Heart left ventricle (tissue), 16 donors: ENCODE data around the gene NNAT. TPM values are rescaled to one million over a fixed set of nuclear protein-coding genes. Genes with fewer than 3 reads are reported as not detected.
"Not testable (repeated sequence)": the region's sequence is repeated elsewhere in the genome, so short reads cannot be mapped to it uniquely, and the experiment has no call there.

ENCODE experiments used
- ATAC-seq, 4 donors: fragments of 200-7000 bp; cut with Tn5 transposase; one replicate each; pipeline ENCODE4 v1.9.1; 2020 to 2022; ENCODE audit warnings: moderate library complexity in 4 of 4, mild to moderate bottlenecking in 3 of 4, moderate number of reproducible peaks in 1 of 4
- DNase-seq, 5 donors: peaks; one replicate each; pipeline ENCODE4 v3.0.0-alpha.2; 2020
- H3K27ac ChIP-seq, 12 donors: fragments of 200-600 bp; sonication (generic) in 4 of 12; one replicate each; pipeline versions ENCODE4 v1.5.0 to v1.8.0; 2016 to 2022; ENCODE audit warnings: mild to moderate bottlenecking in 2 of 12
- H3K27me3 ChIP-seq, 9 donors: fragments of 200-600 bp; sonication (generic) in 2 of 9; one replicate each; pipeline versions ENCODE4 v1.5.1 to v1.8.0; 2016 to 2022; ENCODE audit warnings: mild to moderate bottlenecking in 3 of 9
- H3K36me3 ChIP-seq, 9 donors: fragments of 200-600 bp; sonication (generic) in 2 of 9; one replicate each; pipeline versions ENCODE4 v1.5.0 to v1.8.0; 2018 to 2022; ENCODE audit warnings: mild to moderate bottlenecking in 2 of 9
- H3K4me1 ChIP-seq, 12 donors: fragments of 200-600 bp; sonication (generic) in 4 of 12; one replicate each; pipeline versions ENCODE4 v1.5.0 to v1.8.0; 2016 to 2022; ENCODE audit warnings: mild to moderate bottlenecking in 3 of 12
- H3K4me3 ChIP-seq, 12 donors: fragments of 200-600 bp; sonication (generic) in 4 of 12; one replicate each; pipeline versions ENCODE4 v1.5.0 to v1.8.0; 2017 to 2022; ENCODE audit warnings: mild to moderate bottlenecking in 9 of 12, moderate library complexity in 4 of 12
- H3K9me3 ChIP-seq, 12 donors: fragments of 200-600 bp; sonication (generic) in 4 of 12; one replicate each; pipeline versions ENCODE4 v1.5.0 to v1.8.0; 2016 to 2022; ENCODE audit warnings: mild to moderate bottlenecking in 1 of 12
- POLR2A ChIP-seq, 2 donors: fragments of 450-650 bp; IDR thresholded peaks; one replicate each; pipeline ENCODE4 v1.6.1; 2017; ENCODE audit warnings: antibody characterized with exemption in 2 of 2, mild to moderate bottlenecking in 2 of 2, moderate library complexity in 2 of 2
- WGBS, 4 donors: extraction: QIAGEN DNeasy Blood & Tissue Kit in 2 of 4; methylation state at CpG; one replicate each; pipeline versions ENCODE4 v1.1.5 to v1.1.7; 2013 to 2018; 5-methylcytosine and 5-hydroxymethylcytosine counted together
- intact Hi-C, 10 donors: fragments of 100-400 bp; cut with DNase I; formaldehyde crosslinking; loops; one replicate each; pipeline versions ENCODE4 v1.11.1 to v1.14.2; 2022
- polyA plus RNA-seq, 2 donors: library from polyadenylated mRNA; stranded (reverse); fragments of 200-250 nt; gene quantifications; one replicate each; pipeline ENCODE4 v1.2.3, GENCODE V29; 2013
- total RNA-seq, 9 donors: library from RNA; depleted of rRNA in 2 of 9; stranded (reverse); fragments of >200 nt in 2 of 9; fragmentation: NEBNext Ultra II Directional in 3 of 9; extraction: Animal tissue kit (Norgen Biotek cat#: 25700) in 3 of 9; gene quantifications; one replicate each; pipeline versions ENCODE4 v1.1.0 to v1.2.4, GENCODE V29; 2016 to 2023
- TF ChIP-seq, protein P1 (sequence below), 12 donors: fragments of 200-600 bp; sonication (generic) in 4 of 12; IDR thresholded peaks; one replicate each; pipeline versions ENCODE4 v1.5.0 to v1.8.0; 2018 to 2022; ENCODE audit warnings: antibody characterized with exemption in 12 of 12, mild to moderate bottlenecking in 5 of 12
- donor health status: ischemic (EF 13 %, LVEDD 7.1; RV severe dilation, severe dysfunction).
- donor health status: healthy with polysubstance abuse.
- donor health status: DM: no; HTN: yes; CAD: no.
- donor health status: DM: no; HTN: no; CAD: no.
- donor health status: ischemic (EF 25% LVEDD 6.9; RV normal size, moderate dysfunction).
- donor health status: ischemic (EF 25% LVEDD 5.7; RV mildly dilated, moderate dysfunction).
- donor health status: healthy.
- donor health status: DM: yes; HTN: yes; CAD: no.
- donor health status: ischemic (EF 35%, LVEDD 5.7; RV mildly dilated, moderate dysfunction).
- donor health status: nonischemic (EF 11% LVEDD 7.7; RV severe dilation, severe dysfunction).
- donor health status: DM: yes; HTN: yes; CAD: no.
- donor health status: PGD.
- donor health status: ischemic (EF 29% LVEDD 5.4; RV normal size, mild dysfunction).
- donor health status: nonischemic (EF 23%, LVEDD 6.1; RV moderate dilation, normal function).

The NNAT gene
- total and polyA plus RNA-seq, 11 donors: 0.23 to 4.6 (median 0.57) TPM; not detected in 5

DNA sequence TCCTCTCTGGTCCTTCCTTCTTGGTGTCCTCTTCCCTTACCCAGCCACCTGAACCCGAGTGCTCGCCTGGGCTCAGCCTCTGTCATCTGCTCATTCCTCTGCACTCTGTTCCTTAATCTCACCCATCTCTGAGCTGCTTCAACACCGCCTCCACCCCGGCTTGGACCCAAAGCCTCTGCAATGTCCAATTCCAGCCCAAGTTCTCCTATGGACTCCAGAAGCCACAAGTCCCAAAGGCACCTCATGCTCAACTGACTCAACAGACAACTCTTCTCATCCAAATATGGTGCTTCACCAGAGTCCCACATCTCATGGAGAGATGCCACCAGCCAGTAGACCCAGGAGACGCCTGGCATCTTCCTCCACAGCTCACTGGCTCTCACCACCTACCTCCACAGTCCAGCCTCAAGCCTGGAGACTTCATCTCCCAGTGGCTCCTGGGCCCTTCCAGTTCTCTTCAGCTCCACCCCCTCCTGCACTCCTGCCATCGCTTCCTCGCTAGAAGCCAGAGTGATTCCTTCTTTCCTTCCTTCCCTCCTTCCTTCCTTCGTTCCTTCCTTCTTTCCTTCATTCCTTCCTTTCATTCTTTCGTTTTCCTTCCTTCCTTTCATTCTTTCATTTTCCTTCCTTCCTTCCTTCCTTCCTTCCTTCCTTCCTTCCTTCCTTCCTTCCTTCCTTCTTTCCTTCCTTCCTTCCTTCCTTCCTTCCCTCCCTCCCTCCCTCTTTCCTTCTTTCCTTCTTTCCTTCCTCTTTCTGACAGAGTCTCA lies 40.9 kb upstream of the NNAT start:
- Histone ChIP-seq H3K4me3 (no peak overlapping the region), H3K9me3 (peaks cover 0 to 3% (median 0%) of the 10 kb centered on the region in 12 donors), H3K4me1 (no peaks in the 10 kb centered on the region), H3K27me3 (peaks cover 0 to 3% (median 0%) of the 10 kb centered on the region in 9 donors), H3K36me3 (no peaks in the 10 kb centered on the region), H3K27ac (no peak overlapping the region)
- ATAC-seq (no peak), DNase-seq (no peak)
- intact Hi-C loops: loop anchor here in 1 of 10 donors (10.0 kb wide), 1 partner anchor 65 kb away; no protein-coding TSS in a partner anchor
- TF ChIP-seq, protein P1, sequence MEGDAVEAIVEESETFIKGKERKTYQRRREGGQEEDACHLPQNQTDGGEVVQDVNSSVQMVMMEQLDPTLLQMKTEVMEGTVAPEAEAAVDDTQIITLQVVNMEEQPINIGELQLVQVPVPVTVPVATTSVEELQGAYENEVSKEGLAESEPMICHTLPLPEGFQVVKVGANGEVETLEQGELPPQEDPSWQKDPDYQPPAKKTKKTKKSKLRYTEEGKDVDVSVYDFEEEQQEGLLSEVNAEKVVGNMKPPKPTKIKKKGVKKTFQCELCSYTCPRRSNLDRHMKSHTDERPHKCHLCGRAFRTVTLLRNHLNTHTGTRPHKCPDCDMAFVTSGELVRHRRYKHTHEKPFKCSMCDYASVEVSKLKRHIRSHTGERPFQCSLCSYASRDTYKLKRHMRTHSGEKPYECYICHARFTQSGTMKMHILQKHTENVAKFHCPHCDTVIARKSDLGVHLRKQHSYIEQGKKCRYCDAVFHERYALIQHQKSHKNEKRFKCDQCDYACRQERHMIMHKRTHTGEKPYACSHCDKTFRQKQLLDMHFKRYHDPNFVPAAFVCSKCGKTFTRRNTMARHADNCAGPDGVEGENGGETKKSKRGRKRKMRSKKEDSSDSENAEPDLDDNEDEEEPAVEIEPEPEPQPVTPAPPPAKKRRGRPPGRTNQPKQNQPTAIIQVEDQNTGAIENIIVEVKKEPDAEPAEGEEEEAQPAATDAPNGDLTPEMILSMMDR (IDR thresholded peaks at IDR 0.05): no peak
- no peak for TF ChIP-seq POLR2A (IDR thresholded peaks at IDR 0.05)
- WGBS, 4 donors: 83 to 89% (median 87%) methylated on average over 9 of the region's 9 CpGs

DNA sequence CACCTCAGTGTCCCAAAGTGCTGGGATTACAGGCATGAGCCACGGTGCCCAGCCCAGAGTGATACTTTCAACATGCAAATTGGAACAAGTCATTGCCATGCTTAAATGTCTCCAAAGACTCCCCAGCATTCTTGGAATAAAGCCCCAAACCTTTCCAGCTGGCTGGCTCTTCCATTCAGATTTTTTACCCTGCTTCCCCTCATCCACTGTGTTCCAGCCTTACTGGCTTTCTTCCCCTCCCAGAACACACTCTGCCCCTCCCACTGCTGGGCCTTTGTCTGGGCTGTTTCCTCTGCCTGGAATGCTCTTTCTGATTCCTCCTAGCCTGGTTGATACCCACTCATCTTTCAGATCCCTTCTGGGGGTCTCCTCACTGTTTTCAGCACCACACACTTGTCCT lies 40.1 kb upstream of the NNAT start:
- DNase-seq (no peak), ATAC-seq (no peak)
- Histone ChIP-seq H3K4me3 (no peak overlapping the region), H3K27me3 (peaks cover 0 to 3% (median 0%) of the 10 kb centered on the region in 9 donors), H3K36me3 (no peaks in the 10 kb centered on the region), H3K9me3 (peaks cover 0 to 3% (median 0%) of the 10 kb centered on the region in 12 donors), H3K27ac (no peak overlapping the region), H3K4me1 (no peaks in the 10 kb centered on the region)
- WGBS, 4 donors: 78 to 100% (median 85%) methylated on average over 1 of the region's 1 CpG
- no peak for TF ChIP-seq POLR2A (IDR thresholded peaks at IDR 0.05)
- TF ChIP-seq, protein P1 (IDR thresholded peaks at IDR 0.05): no peak
- intact Hi-C loops: loop anchor here in 1 of 10 donors (10.0 kb wide), 1 partner anchor 66 kb away; no protein-coding TSS in a partner anchor

DNA sequence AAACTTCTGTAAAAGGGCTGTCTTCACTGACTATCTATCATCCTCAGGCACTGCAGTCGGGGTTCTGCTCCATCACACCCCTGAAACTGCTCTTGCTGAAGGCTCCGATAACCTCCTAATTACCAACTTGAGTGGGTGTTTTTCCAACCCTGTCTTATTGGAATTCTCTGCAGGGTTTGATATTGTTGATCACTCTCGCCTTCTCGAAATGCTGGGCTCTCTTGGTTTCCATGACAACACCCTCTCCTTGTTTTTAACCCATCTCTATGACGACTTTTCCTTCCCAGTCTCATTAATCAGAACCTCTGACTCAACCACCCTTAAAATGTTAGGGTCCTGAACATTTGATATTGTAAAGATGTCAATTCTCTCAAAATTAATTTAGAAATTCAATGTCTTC lies 39.4 kb upstream of the NNAT start:
- H3K9me3 ChIP-seq: peaks cover 0 to 3% (median 0%) of the 10 kb centered on the region in 12 donors
- intact Hi-C loops: loop anchor here in 1 of 10 donors (10.0 kb wide), 1 partner anchor 67 kb away; no protein-coding TSS in a partner anchor
- WGBS, 4 donors: 85 to 91% (median 88%) methylated on average over 5 of the region's 5 CpGs
- DNase-seq (no peak), ATAC-seq (no peak)
- H3K27ac ChIP-seq: no peak overlapping the region
- no peak overlapping the region for H3K4me3 ChIP-seq
- peaks cover 0 to 3% (median 0%) of the 10 kb centered on the region in 9 donors for H3K27me3 ChIP-seq
- no peaks in the 10 kb centered on the region for H3K4me1 ChIP-seq
- TF ChIP-seq, protein P1 (IDR thresholded peaks at IDR 0.05): no peak
- no peak for TF ChIP-seq POLR2A (IDR thresholded peaks at IDR 0.05)
- H3K36me3 ChIP-seq: no peaks in the 10 kb centered on the region

DNA sequence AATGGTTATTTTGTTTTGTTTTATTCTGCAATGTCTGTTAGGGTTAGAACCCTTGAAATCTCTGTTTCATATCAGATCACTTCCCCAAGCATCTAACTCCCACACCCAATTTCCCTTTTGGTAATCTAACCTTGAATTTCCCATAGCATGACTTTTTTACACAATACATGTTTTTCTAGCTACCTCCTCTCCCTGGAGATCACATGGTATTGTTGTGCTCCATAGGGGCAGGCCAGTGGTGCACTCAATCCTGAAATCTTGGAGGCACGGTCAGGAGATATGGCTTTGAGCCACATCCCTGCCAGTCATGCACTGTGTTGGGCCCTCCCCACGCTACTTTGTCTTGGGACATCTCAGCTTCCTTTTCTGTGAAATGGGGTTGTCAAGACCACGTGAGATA lies 36.7 kb upstream of the NNAT start:
- H3K4me1 ChIP-seq: no peaks in the 10 kb centered on the region
- intact Hi-C loops: loop anchor here in 1 of 10 donors (10.0 kb wide), 1 partner anchor 70 kb away; no protein-coding TSS in a partner anchor
- 50 to 56% (median 53%) methylated on average over 3 of the region's 3 CpGs for WGBS, 4 donors
- ATAC-seq (no peak), DNase-seq (no peak)
- TF ChIP-seq POLR2A (IDR thresholded peaks at IDR 0.05): no peak
- TF ChIP-seq, protein P1 (IDR thresholded peaks at IDR 0.05): no peak
- no peaks in the 10 kb centered on the region for H3K27me3 ChIP-seq
- H3K27ac ChIP-seq: no peak overlapping the region
- H3K36me3 ChIP-seq: no peaks in the 10 kb centered on the region
- no peak overlapping the region for H3K4me3 ChIP-seq
- peaks cover 0 to 3% (median 0%) of the 10 kb centered on the region in 12 donors for H3K9me3 ChIP-seq

DNA sequence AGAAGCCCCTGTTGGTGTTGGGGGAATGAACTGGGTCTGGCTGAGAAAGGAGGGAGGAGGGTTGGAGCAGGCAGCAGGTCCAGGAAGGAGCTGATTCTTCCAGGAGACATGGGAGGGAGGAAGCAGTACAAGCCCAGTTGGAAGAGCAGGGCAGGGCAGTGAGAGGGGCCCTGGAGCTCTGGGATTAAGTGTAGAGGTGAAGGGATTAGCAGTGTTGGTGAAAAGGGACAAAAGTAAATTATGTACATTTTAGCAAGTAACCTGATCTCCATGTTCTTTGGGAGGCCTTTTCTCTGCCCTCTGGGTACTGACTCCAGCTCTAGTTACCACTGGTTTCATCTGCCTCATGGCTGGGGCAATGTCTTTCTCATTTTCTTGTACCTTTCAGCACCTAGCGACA lies 34.8 kb upstream of the NNAT start:
- not testable (repeated sequence) for H3K9me3 ChIP-seq, H3K4me1 ChIP-seq, H3K36me3 ChIP-seq, H3K27me3 ChIP-seq, H3K27ac ChIP-seq, ATAC-seq, DNase-seq, H3K4me3 ChIP-seq
- whole genome bisulfite sequencing, 4 donors: 85 to 100% (median 95%) methylated on average over 1 of the region's 1 CpG
- intact Hi-C loops: loop anchor here in 1 of 10 donors (10.0 kb wide), 1 partner anchor 71 kb away; no protein-coding TSS in a partner anchor
